Esophagus (tissue), 2 donors: ENCODE measurements around the gene ZNF483. TPM values are rescaled to one million over a fixed set of nuclear protein-coding genes. Genes with fewer than 3 reads are reported as not detected.
"Not testable (repeated sequence)": the region's sequence is repeated elsewhere in the genome, so short reads cannot be mapped to it uniquely, and the experiment has no call there.

ENCODE experiments used
- H3K27ac ChIP-seq, 2 donors: one replicate each; pipeline ENCODE4 v1.5.1; 2013; ENCODE audit warnings: low read depth in 2 of 2, mild to moderate bottlenecking in 2 of 2, inconsistent platforms in 1 of 2, low read length in 1 of 2, moderate library complexity in 1 of 2
- H3K27me3 ChIP-seq, 2 donors: one replicate each; pipeline ENCODE4 v1.6.1; 2013; ENCODE audit warnings: low read length in 2 of 2, control low read depth in 1 of 2, mild to moderate bottlenecking in 1 of 2; ENCODE audit not compliant: insufficient read depth in 2 of 2, control insufficient read depth in 1 of 2
- H3K36me3 ChIP-seq, 2 donors: one replicate each; pipeline ENCODE4 v1.6.1; 2013; ENCODE audit warnings: low read length in 1 of 2; ENCODE audit not compliant: control insufficient read depth in 2 of 2, insufficient read depth in 2 of 2
- H3K4me1 ChIP-seq, 2 donors: one replicate each; pipeline ENCODE4 v1.6.1; 2013; ENCODE audit warnings: low read length in 1 of 2; ENCODE audit not compliant: control insufficient read depth in 2 of 2, insufficient read depth in 2 of 2
- H3K4me3 ChIP-seq, 2 donors: one replicate each; pipeline ENCODE4 v1.5.1; 2013; ENCODE audit warnings: low read length in 2 of 2, mild to moderate bottlenecking in 2 of 2, low read depth in 1 of 2, moderate library complexity in 1 of 2
- H3K9me3 ChIP-seq, 2 donors: one replicate each; pipeline ENCODE4 v1.6.1; 2013; ENCODE audit warnings: mild to moderate bottlenecking in 2 of 2, low read depth in 1 of 2, low read length in 1 of 2, moderate library complexity in 1 of 2; ENCODE audit not compliant: control insufficient read depth in 2 of 2, insufficient read depth in 1 of 2
- WGBS, 2 donors: extraction: QIAGEN DNeasy Blood & Tissue Kit; methylation state at CpG; one replicate each; pipeline ENCODE4 v1.1.7; 2013; 5-methylcytosine and 5-hydroxymethylcytosine counted together
- polyA plus RNA-seq, 2 donors: library from polyadenylated mRNA; stranded (reverse); fragments of 200-250 nt; gene quantifications; one replicate each; pipeline ENCODE4 v1.2.3, GENCODE V29; 2013
- donor health status: healthy with polysubstance abuse.
- donor health status: Bipolar disorder and iron deficiency.

ZNF483 gene
- polyA plus RNA-seq, 2 donors: 0.09 to 0.18 TPM

- peaks cover 0 to 4% of the 10 kb centered on the region in 2 donors for H3K4me1 ChIP-seq
- H3K9me3 ChIP-seq: no peaks in the 10 kb centered on the region
- no peak overlapping the region for H3K27ac ChIP-seq
- no peaks in the 10 kb centered on the region for H3K36me3 ChIP-seq
- WGBS, 2 donors: 93 to 94% methylated on average over 16 of the region's 16 CpGs
- H3K27me3 ChIP-seq: no peaks in the 10 kb centered on the region
- no peak overlapping the region for H3K4me3 ChIP-seq
Measured at GRCh38 chr9:111501005-111501562, 23.9 kb upstream of the ZNF483 start.

GRCh38 chr9:111501648-111502047 is 23.3 kb upstream of the ZNF483 start:
- Histone ChIP-seq H3K4me3 (no peak overlapping the region), H3K4me1 (peaks cover 0 to 4% of the 10 kb centered on the region in 2 donors), H3K27me3 (no peaks in the 10 kb centered on the region), H3K27ac (no peak overlapping the region), H3K9me3 (no peaks in the 10 kb centered on the region), H3K36me3 (no peaks in the 10 kb centered on the region)
- 88 to 89% methylated on average over 6 of the region's 6 CpGs for WGBS, 2 donors

GRCh38 chr9:111502506-111502905 is 22.5 kb upstream of the ZNF483 start:
- H3K27ac ChIP-seq: no peak overlapping the region
- no peaks in the 10 kb centered on the region for H3K36me3 ChIP-seq
- WGBS, 2 donors: 57 to 70% methylated on average over 3 of the region's 3 CpGs
- no peaks in the 10 kb centered on the region for H3K9me3 ChIP-seq
- H3K27me3 ChIP-seq: no peaks in the 10 kb centered on the region
- H3K4me1 ChIP-seq: peaks cover 0 to 4% of the 10 kb centered on the region in 2 donors
- no peak overlapping the region for H3K4me3 ChIP-seq

GRCh38 chr9:111511581-111511980 is 13.4 kb upstream of the ZNF483 start:
- not testable (repeated sequence) for H3K4me3 ChIP-seq, H3K4me1 ChIP-seq, H3K27me3 ChIP-seq, H3K9me3 ChIP-seq, H3K27ac ChIP-seq, H3K36me3 ChIP-seq
- WGBS, 2 donors: 82 to 83% methylated on average over 6 of the region's 6 CpGs

GRCh38 chr9:111514967-111515366 is 10.0 kb upstream of the ZNF483 start:
- no peak overlapping the region for H3K4me3 ChIP-seq
- H3K27ac ChIP-seq: no peak overlapping the region
- H3K27me3 ChIP-seq: no peaks in the 10 kb centered on the region
- no peaks in the 10 kb centered on the region for H3K36me3 ChIP-seq
- H3K9me3 ChIP-seq: no peaks in the 10 kb centered on the region
- no peaks in the 10 kb centered on the region for H3K4me1 ChIP-seq

GRCh38 chr9:111516061-111516465 is 8.9 kb upstream of the ZNF483 start:
- H3K27me3 ChIP-seq: no peaks in the 10 kb centered on the region
- no peaks in the 10 kb centered on the region for H3K4me1 ChIP-seq
- H3K4me3 ChIP-seq: no peak overlapping the region
- no peaks in the 10 kb centered on the region for H3K36me3 ChIP-seq
- no peaks in the 10 kb centered on the region for H3K9me3 ChIP-seq
- 56 to 71% methylated on average over 2 of the region's 2 CpGs for WGBS, 2 donors
- H3K27ac ChIP-seq: no peak overlapping the region

- Histone ChIP-seq H3K36me3 (no peaks in the 10 kb centered on the region), H3K27me3 (no peaks in the 10 kb centered on the region), H3K4me1 (peaks cover 3 to 5% of the 10 kb centered on the region in 2 donors), H3K9me3 (no peaks in the 10 kb centered on the region), H3K27ac (no peak overlapping the region), H3K4me3 (peak overlapping the region; percentile 55 to 60)
- WGBS, 2 donors: 27% methylated on average over 7 of the region's 7 CpGs
Measured at GRCh38 chr9:111524731-111525055, 286 bp upstream of the ZNF483 start.

GRCh38 chr9:111527347-111527746 is 2.4 kb downstream of the ZNF483 start:
- Histone ChIP-seq H3K9me3 (peaks cover 0 to 4% of the 10 kb centered on the region in 2 donors), H3K36me3 (no peaks in the 10 kb centered on the region), H3K4me1 (peaks cover 3 to 5% of the 10 kb centered on the region in 2 donors), H3K27ac (no peak overlapping the region), H3K4me3 (no peak overlapping the region), H3K27me3 (no peaks in the 10 kb centered on the region)
- WGBS, 2 donors: 91 to 95% methylated on average over 2 of the region's 2 CpGs

- no peak overlapping the region for H3K4me3 ChIP-seq
- no peaks in the 10 kb centered on the region for H3K27me3 ChIP-seq
- no peaks in the 10 kb centered on the region for H3K36me3 ChIP-seq
- WGBS, 2 donors: 35 to 47% methylated on average over 2 of the region's 2 CpGs
- peaks cover 3 to 5% of the 10 kb centered on the region in 2 donors for H3K4me1 ChIP-seq
- H3K9me3 ChIP-seq: peaks cover 0 to 4% of the 10 kb centered on the region in 2 donors
- H3K27ac ChIP-seq: no peak overlapping the region
Measured at GRCh38 chr9:111529787-111530186, 4.8 kb downstream of the ZNF483 start.

GRCh38 chr9:111531716-111532115 is 6.7 kb downstream of the ZNF483 start:
- H3K4me1 ChIP-seq: no peaks in the 10 kb centered on the region
- H3K4me3 ChIP-seq: no peak overlapping the region
- no peaks in the 10 kb centered on the region for H3K27me3 ChIP-seq
- WGBS, 2 donors: 90 to 97% methylated on average over 4 of the region's 4 CpGs
- H3K9me3 ChIP-seq: peaks cover 0 to 8% of the 10 kb centered on the region in 2 donors
- no peaks in the 10 kb centered on the region for H3K36me3 ChIP-seq
- H3K27ac ChIP-seq: no peak overlapping the region
